ENCODE results near the gene PBX4. TPM values are rescaled to one million over a fixed set of nuclear protein-coding genes. Genes with fewer than 3 reads are reported as not detected.

PBX4 gene
- total RNA-seq, 4 donors from 2014 or later: 0.42 to 4.5 (median 0.68) TPM

DNA sequence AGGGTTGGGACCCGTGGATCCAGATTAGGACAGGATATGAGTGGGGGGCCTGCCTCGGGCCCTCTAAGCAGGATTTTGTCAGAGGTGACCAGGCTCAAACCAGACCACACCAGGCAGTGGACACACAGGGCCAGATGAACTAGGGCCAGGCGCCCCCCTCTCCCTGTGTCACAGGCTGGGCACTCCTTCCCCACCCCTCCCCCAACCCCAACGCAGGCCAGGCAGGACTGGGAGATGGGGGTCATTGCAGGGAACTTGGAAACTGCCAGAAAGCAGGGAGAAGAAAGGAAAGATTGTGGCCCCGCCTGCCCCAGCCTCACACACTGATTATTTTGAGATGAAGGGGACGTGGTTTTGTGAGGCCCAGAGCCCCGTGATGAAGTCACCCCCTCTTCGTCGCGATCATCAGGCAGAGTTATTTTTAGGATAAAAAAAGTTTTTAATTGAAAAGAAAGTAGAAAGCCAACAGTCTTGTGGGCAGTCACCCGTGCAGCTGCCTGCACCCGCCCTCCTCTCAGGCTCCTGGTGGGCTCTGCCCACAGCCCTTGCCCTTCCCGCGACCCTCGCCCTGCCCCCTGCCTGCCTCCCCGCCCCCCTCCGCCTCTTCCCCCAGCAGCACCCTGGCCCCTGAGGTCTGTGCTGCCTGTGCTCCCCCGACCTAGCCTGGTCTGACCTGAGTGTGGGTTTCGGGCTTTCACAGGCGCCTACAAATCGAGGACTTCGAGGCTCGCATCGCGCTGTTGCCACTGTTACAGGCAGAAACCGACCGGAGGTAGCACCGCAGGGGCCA, 91.7 kb downstream of the PBX4 start:
- peaks cover 0 to 53% of the 10 kb centered on the region in 2 donors for H3K36me3 ChIP-seq
- H3K4me1 ChIP-seq: peaks cover 0 to 40% (median 0%) of the 10 kb centered on the region in 3 donors
- H3K27me3 ChIP-seq: no peaks in the 10 kb centered on the region
- H3K9me3 ChIP-seq: no peaks in the 10 kb centered on the region
- H3K27ac ChIP-seq: peak overlapping the region in 1 of 4 donors; percentile 9
- WGBS, 2 donors (ENCODE audit: low coverage in 1 of 2): 48 to 60% methylated on average over 1 to 9 of the region's 28 CpGs
- no peak for ATAC-seq
- TF ChIP-seq POLR2A (IDR thresholded peaks at IDR 0.05) (no peak), CTCF (IDR thresholded peaks at IDR 0.05) (no peak), EP300 (IDR thresholded peaks at IDR 0.05) (no peak)
- H3K4me3 ChIP-seq: no peak overlapping the region

GRCh38 chr19:19525611-19526380, 92.7 kb downstream of the PBX4 start:
- Histone ChIP-seq H3K9me3 (no peaks in the 10 kb centered on the region), H3K36me3 (peaks cover 0 to 58% of the 10 kb centered on the region in 2 donors), H3K27me3 (no peaks in the 10 kb centered on the region), H3K27ac (no peak overlapping the region), H3K4me1 (peaks cover 0 to 40% (median 0%) of the 10 kb centered on the region in 3 donors), H3K4me3 (no peak overlapping the region)
- TF ChIP-seq CTCF (IDR thresholded peaks at IDR 0.05) (no peak), POLR2AphosphoS5 (IDR thresholded peaks at IDR 0.05) (no peak), EP300 (IDR thresholded peaks at IDR 0.05) (no peak), POLR2A (IDR thresholded peaks at IDR 0.05) (no peak)
- ATAC-seq: no peak
- WGBS, 2 donors (ENCODE audit: low coverage in 1 of 2): no CpG with 5 or more reads among the region's 23 CpGs

DNA sequence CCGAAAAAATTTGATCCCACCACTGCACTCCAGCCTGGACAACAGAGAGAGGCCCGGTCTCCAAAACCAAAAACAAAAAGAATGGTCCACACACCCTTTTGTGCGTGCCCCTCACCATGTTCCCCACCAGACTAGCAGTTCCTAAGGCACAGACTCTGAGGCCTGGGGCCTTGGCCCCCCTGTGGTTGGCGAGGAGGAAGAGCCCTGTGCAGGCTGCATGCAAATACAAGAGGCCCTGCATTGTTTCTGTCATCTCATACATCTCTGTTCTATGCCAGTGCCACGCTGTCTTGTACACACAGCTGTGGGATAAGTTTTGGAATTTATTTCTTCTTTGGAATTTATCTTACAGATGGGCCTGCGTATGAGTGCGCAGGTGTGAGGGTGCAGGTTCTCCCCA, 94.4 kb downstream of the PBX4 start:
- H3K9me3 ChIP-seq: no peaks in the 10 kb centered on the region
- no peak overlapping the region for H3K4me3 ChIP-seq
- H3K36me3 ChIP-seq: peaks cover 0 to 75% of the 10 kb centered on the region in 2 donors
- TF ChIP-seq CTCF (IDR thresholded peaks at IDR 0.05) (no peak), POLR2A (IDR thresholded peaks at IDR 0.05) (no peak), POLR2AphosphoS5 (IDR thresholded peaks at IDR 0.05) (no peak), EP300 (IDR thresholded peaks at IDR 0.05) (no peak)
- no peak for ATAC-seq
- no peaks in the 10 kb centered on the region for H3K27me3 ChIP-seq
- H3K4me1 ChIP-seq: peaks cover 0 to 41% (median 0%) of the 10 kb centered on the region in 3 donors
- H3K27ac ChIP-seq: no peak overlapping the region
- 77 to 92% methylated on average over 5 of the region's 7 CpGs for WGBS, 2 donors (ENCODE audit: low coverage in 1 of 2)

- no peak for ATAC-seq
- Histone ChIP-seq H3K27me3 (no peaks in the 10 kb centered on the region), H3K4me3 (no peak overlapping the region), H3K36me3 (peaks cover 0 to 71% of the 10 kb centered on the region in 2 donors), H3K4me1 (peaks cover 0 to 42% (median 0%) of the 10 kb centered on the region in 3 donors), H3K9me3 (no peaks in the 10 kb centered on the region), H3K27ac (no peak overlapping the region)
- no peak for TF ChIP-seq EP300 (IDR thresholded peaks at IDR 0.05)
- no peak for TF ChIP-seq CTCF (IDR thresholded peaks at IDR 0.05)
- no peak for TF ChIP-seq POLR2A (IDR thresholded peaks at IDR 0.05)
- TF ChIP-seq POLR2AphosphoS5 (IDR thresholded peaks at IDR 0.05): no peak
- 86 to 90% methylated on average over 2 to 3 of the region's 3 CpGs for WGBS, 2 donors (ENCODE audit: low coverage in 1 of 2)
Observed at GRCh38 chr19:19523177-19523576, 95.3 kb downstream of the PBX4 start.

All from gastroesophageal sphincter (tissue), 4 donors.